Lung (tissue), 12 donors: ENCODE measurements around the gene CCDC192. TPM values are rescaled to one million over a fixed set of nuclear protein-coding genes. Genes with fewer than 3 reads are reported as not detected.

ENCODE experiments used
- ATAC-seq: fragments of 200-7000 bp; cut with Tn5 transposase; one replicate; pipeline ENCODE4 v1.9.1; 2020; ENCODE audit warnings: moderate number of reproducible peaks; ENCODE audit not compliant: insufficient read depth, low FRiP score
- DNase-seq, 3 donors: peaks; one replicate each; pipeline ENCODE4 v3.0.0-alpha.2; 2013 to 2017
- H3K27ac ChIP-seq, 2 donors: one replicate each; pipeline ENCODE4 v1.5.1; 2013; ENCODE audit warnings: mild to moderate bottlenecking in 2 of 2, moderate library complexity in 2 of 2, control low read depth in 1 of 2, inconsistent platforms in 1 of 2, low read depth in 1 of 2, low read length in 1 of 2
- H3K27me3 ChIP-seq, 3 donors: one replicate each; pipeline ENCODE4 v1.5.1; 2013; ENCODE audit warnings: low read length in 2 of 3; ENCODE audit not compliant: control insufficient read depth in 3 of 3, insufficient read depth in 3 of 3
- H3K36me3 ChIP-seq, 4 donors: one replicate each; pipeline ENCODE4 v1.5.1; 2013; ENCODE audit warnings: low read length in 4 of 4, mild to moderate bottlenecking in 1 of 4, moderate library complexity in 1 of 4; ENCODE audit not compliant: control insufficient read depth in 4 of 4, insufficient read depth in 4 of 4
- H3K4me1 ChIP-seq, 5 donors: one replicate each; pipeline ENCODE4 v1.5.1; 2013; ENCODE audit warnings: low read length in 5 of 5, mild to moderate bottlenecking in 2 of 5, moderate library complexity in 1 of 5; ENCODE audit not compliant: control insufficient read depth in 5 of 5, insufficient read depth in 5 of 5
- H3K4me3 ChIP-seq: one replicate; pipeline ENCODE4 v1.5.1; 2013; ENCODE audit warnings: mild to moderate bottlenecking, control low read depth, moderate library complexity
- H3K9ac ChIP-seq, 2 donors: one replicate each; pipeline ENCODE4 v1.5.1; 2013; ENCODE audit warnings: low read length in 2 of 2, control low read depth in 1 of 2; ENCODE audit not compliant: insufficient read depth in 1 of 2
- H3K9me3 ChIP-seq, 4 donors: one replicate each; pipeline ENCODE4 v1.5.1; 2013; ENCODE audit warnings: low read length in 3 of 4, mild to moderate bottlenecking in 1 of 4, moderate library complexity in 1 of 4; ENCODE audit not compliant: control insufficient read depth in 4 of 4, insufficient read depth in 3 of 4
- WGBS, 2 donors: extraction: QIAGEN DNeasy Blood & Tissue Kit; methylation state at CpG; one replicate each; pipeline ENCODE4 v1.1.7; 2013; 5-methylcytosine and 5-hydroxymethylcytosine counted together
- polyA plus RNA-seq, 2 donors: library from polyadenylated mRNA; stranded (reverse); fragments of 200-250 nt; gene quantifications; one replicate each; pipeline ENCODE4 v1.2.1, GENCODE V29; 2013
- total RNA-seq, 2 donors: library from RNA; depleted of rRNA in 1 of 2; stranded (reverse); fragments of >200 nt in 1 of 2; gene quantifications; one replicate each; pipeline ENCODE4 v1.2.1, GENCODE V29; 2014 to 2021
- TF ChIP-seq, protein P1 (sequence below): IDR thresholded peaks from 2 replicates; pipeline ENCODE4 v1.5.1; 2012; ENCODE audit warnings: mild to moderate bottlenecking; ENCODE audit errors: control extremely low read depth, extremely low read depth
- donor health status: control.
- donor health status: control.
- donor health status: Bipolar disorder and iron deficiency.
- donor health status: healthy.
- donor health status: DM: yes; HTN: yes; CAD: no.

Gene CCDC192
- total and polyA plus RNA-seq, 4 donors, result 0.08 to 0.47 (median 0.40) TPM; not detected in 1

DNA sequence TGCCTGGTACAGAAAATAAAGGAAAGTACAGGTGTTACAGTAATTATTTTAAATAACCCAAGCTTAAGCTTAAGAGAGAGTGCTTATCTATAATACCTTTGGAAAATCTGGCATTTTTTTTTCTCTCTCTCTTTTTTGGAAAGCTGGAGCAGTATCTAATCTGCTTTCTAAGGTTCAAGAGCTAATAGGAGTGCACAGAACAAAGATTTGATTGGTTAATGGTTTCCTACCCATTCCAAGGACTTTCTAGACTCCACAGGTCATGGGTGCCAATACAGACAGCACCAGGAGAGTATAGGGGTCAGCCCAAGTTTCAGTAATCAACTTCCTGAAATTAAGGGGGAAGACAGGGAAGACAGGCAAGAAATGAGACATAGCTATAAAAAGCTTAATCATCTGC, 276.3 kb downstream of the CCDC192 start:
- TF ChIP-seq, protein P1, sequence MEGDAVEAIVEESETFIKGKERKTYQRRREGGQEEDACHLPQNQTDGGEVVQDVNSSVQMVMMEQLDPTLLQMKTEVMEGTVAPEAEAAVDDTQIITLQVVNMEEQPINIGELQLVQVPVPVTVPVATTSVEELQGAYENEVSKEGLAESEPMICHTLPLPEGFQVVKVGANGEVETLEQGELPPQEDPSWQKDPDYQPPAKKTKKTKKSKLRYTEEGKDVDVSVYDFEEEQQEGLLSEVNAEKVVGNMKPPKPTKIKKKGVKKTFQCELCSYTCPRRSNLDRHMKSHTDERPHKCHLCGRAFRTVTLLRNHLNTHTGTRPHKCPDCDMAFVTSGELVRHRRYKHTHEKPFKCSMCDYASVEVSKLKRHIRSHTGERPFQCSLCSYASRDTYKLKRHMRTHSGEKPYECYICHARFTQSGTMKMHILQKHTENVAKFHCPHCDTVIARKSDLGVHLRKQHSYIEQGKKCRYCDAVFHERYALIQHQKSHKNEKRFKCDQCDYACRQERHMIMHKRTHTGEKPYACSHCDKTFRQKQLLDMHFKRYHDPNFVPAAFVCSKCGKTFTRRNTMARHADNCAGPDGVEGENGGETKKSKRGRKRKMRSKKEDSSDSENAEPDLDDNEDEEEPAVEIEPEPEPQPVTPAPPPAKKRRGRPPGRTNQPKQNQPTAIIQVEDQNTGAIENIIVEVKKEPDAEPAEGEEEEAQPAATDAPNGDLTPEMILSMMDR, result no peak
- Histone ChIP-seq H3K9ac (no peak overlapping the region), H3K36me3 (no peaks in the 10 kb centered on the region), H3K4me3 (no peak overlapping the region), H3K9me3 (no peaks in the 10 kb centered on the region), H3K27me3 (no peaks in the 10 kb centered on the region), H3K4me1 (no peaks in the 10 kb centered on the region), H3K27ac (no peak overlapping the region)
- ATAC-seq (no peak), DNase-seq (no peak)

GRCh38 chr5:127980843-127981242, 277.7 kb downstream of the CCDC192 start:
- Histone ChIP-seq H3K27me3 (no peaks in the 10 kb centered on the region), H3K4me1 (no peaks in the 10 kb centered on the region), H3K4me3 (no peak overlapping the region), H3K9ac (no peak overlapping the region), H3K36me3 (no peaks in the 10 kb centered on the region), H3K27ac (no peak overlapping the region), H3K9me3 (no peaks in the 10 kb centered on the region)
- DNase-seq (no peak), ATAC-seq (no peak)
- TF ChIP-seq, protein P1, result no peak

- Histone ChIP-seq H3K4me3 (no peak overlapping the region), H3K9ac (no peak overlapping the region), H3K27me3 (no peaks in the 10 kb centered on the region), H3K4me1 (no peaks in the 10 kb centered on the region), H3K9me3 (no peaks in the 10 kb centered on the region), H3K27ac (no peak overlapping the region), H3K36me3 (no peaks in the 10 kb centered on the region)
- TF ChIP-seq, protein P1, result no peak
- ATAC-seq (no peak), DNase-seq (no peak)
- 86 to 93% methylated on average over 4 of the region's 4 CpGs for WGBS, 2 donors
Measured at GRCh38 chr5:127981498-127981897, 278.3 kb downstream of the CCDC192 start.

DNA sequence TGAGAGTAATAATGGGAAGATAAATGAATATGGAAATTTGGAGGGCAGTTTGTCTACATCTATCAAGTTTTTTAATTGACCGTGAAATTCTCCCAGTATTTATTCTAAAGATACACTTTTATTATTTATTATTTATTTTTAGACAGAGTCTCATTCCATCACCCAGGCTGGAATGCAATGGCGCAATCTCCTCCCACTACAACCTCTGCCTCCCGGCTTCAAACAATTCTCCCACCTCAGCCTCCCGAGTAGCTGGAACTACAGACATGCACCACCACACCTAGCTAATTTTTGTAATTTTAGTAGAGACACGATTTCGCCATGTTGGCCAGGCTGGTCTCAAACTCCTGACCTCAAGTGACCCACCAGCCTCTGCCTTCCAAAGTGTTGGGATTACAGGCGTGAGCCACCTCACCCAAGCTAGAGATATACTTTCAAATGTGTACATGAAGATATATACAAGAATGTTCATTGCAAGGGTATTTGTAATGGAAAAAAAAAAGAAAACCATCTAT, 282.7 kb downstream of the CCDC192 start:
- peaks cover 0 to 6% (median 0%) of the 10 kb centered on the region in 5 donors for H3K4me1 ChIP-seq
- no peak overlapping the region for H3K27ac ChIP-seq
- ATAC-seq, result no peak
- no peak overlapping the region for H3K9ac ChIP-seq
- H3K27me3 ChIP-seq, result no peaks in the 10 kb centered on the region
- no peaks in the 10 kb centered on the region for H3K36me3 ChIP-seq
- H3K4me3 ChIP-seq, result no peak overlapping the region
- no peaks in the 10 kb centered on the region for H3K9me3 ChIP-seq
- 93 to 95% methylated on average over 7 of the region's 7 CpGs for WGBS, 2 donors
- DNase-seq, result no peak
- TF ChIP-seq, protein P1, result no peak
